Activated CD4-positive, alpha-beta T cell treated with anti-CD3 and anti-CD28 coated beads for 24 hours (primary cell): ENCODE measurements around the gene SSTR4.
"Not testable (repeated sequence)": the region's sequence is repeated elsewhere in the genome, so short reads cannot be mapped to it uniquely, and the experiment has no call there.

ENCODE experiments used
- DNase-seq, 2 donors: peaks; one replicate each; pipeline ENCODE4 v3.0.0-alpha.2; 2020; ENCODE audit warnings: low read depth in 2 of 2

SSTR4 gene

DNA sequence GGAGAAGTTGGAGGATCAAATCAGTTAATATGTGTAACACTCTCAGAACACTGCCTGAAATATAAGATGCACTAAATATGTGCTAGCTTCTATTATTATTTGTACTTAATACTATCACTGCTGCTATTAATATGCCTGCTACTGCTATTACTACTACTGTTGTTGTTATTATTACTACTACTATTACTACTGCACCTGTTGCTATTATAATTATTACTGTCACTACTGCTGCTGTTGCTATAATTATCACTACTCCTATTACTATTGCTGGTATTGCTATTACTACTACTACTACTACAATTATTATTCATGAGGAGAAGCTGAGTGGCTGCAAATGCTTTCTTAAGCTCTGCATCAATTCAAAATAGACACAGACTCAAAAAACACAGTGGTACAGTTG lies 16.7 kb upstream of the SSTR4 start:
- DNase-seq, result no peak

DNA sequence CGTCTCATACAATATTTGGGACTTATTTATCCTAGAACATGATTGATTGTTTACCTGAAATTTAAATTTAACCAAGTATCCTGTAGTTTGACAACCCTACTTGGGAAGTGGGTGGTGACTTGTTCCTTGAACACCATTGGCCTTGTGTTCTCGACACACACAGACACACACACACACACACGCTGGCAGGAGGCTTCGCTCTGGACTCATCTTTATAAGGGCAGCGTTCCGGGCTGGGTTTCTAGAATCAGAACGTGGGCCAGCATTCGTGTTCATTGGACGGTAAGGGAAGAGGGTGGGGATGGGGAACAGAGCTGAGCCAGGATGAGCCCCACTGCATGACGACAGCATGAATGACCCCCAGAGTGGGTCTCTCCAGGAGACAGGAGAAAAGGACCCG lies 16.2 kb upstream of the SSTR4 start:
- DNase-seq, result no peak

DNA sequence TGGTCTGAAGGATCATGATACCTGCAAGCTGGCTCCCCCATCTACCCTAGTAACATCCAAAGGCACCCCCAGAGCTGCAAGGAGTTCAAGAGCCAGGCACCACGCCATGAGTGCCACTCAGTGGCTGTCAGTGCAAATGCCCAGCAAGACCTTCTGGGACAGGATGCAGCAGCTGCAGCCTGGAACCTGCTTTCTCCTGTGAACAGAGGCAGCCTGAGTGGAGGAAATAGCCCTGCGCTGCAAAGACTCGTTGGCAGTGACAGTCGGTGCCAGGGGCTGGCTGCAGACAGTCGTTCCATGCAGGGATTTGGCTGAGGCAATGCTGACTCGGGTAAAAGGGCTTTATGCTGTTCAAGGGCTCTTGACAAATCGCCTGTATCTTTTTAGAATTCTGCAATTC lies 15.7 kb upstream of the SSTR4 start:
- DNase-seq, result no peak

DNA sequence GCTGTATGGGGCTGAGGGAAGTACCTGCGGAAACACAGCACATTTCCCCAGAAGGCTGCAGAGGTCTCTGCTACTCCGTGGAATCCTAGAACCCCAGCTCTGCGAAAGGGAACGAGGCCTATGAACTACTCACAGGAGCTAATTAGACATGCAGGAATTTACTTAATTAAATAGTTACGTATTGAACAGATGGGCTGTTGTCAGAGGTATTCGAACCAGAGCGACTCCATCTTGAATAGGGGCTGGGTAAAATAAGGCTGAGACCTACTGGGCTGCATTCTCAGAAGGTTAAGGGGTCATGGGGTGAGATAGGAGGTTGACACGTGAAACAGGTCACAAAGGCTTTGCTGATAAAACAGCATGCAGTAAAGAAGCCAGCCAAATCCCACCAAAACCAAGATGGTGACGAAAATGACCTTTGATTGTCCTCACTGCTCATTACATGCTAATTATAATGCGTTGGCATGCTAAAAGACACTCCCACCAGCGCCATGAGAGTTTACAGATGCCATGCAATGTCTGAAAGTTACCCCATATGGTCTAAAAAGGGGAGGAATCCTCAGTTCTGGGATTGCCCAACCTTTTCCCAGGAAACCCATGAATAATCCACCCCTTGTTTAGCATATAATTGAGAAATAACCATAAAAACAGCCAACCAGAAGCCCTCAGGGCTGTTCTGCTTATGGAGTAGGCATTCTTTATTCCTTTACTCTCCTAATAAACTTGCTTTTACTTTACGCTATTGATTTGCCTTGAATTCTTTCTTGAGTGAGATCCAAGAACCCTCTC lies 14.7 kb upstream of the SSTR4 start:
- DNase-seq, result no peak

DNA sequence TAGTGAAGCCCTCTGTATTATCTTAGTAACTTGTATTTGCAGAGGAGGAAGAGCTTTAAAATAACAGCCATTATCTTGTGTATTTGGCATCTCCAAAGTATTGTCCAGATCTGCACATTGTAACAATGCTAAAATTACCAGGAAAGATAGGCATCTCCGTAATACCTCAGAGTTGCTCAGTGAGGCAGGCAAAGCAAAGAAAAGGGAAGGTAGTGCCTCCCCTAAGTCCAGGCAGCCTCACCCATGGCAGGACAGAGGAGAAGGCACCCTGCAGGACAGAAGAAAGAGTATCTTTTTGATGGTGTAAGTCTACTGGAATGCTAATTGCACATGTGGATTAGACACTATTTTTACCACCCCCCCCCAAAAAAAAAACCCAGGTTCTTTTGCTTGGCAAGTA lies 13.6 kb upstream of the SSTR4 start:
- DNase-seq, result no peak

DNA sequence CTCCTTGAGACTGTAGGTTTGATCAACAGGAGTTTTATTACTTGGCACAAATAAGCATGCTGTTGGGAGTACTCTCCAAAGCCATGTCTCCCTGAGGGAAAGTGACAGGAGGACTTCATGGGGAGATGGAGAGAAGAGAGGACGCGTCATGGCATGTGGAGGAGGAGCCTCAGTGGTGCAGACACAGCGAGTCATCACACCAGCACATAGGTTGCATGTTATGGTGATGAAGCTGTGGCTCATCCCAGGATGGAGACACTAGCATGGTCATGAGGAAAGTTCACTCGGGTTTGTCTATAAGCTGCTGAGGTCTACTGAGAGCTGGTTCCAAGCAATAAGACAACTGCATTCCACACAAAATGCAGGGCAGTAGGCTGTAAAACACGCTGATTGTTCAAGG lies 13.2 kb upstream of the SSTR4 start:
- DNase-seq, result no peak

DNA sequence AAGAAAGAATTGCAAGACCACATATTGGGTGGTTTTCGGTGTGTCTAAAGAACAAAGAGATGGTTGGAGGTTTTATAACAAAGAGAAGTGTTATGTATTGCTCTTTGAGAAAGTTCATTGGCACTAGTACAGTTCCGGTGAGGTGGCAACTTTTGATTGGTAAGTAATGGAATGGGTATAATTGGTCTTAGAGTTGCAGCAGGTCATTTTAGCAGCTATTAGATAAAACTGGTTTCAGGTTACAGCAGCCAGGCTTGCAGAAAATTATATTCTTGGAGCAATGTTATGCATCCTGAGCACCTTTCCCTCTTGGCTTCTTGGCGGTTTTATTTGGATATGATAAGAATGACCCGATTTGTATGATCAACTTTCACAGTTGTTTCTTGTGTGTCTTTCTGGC lies 12.3 kb upstream of the SSTR4 start:
- DNase-seq, result no peak

DNA sequence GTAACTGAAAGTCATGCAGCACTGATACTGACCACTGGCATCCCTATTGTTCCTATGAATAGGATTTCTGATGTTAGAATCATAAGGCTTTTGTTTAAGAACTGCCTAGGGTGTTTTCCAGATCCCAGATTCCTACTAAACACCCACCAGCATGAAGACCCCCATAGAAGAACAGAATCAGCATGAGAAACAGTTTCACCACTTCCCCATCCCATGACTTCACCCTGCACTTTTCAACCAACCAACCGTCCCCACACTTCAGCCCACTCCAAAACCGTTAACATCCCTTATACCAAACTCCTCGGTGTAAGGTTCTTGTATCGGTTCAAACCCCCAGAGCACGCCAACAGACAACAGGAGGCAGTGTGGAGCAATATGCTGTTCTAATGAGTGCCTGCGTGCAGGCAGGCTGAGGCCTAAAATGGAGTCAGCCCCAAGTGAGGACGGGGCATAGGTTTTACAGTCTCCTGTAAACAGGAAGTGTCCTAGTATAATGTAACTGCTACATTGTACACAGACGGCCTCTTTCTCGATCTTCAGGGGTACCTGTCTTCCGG lies 11.4 kb upstream of the SSTR4 start:
- no peak for DNase-seq

DNA sequence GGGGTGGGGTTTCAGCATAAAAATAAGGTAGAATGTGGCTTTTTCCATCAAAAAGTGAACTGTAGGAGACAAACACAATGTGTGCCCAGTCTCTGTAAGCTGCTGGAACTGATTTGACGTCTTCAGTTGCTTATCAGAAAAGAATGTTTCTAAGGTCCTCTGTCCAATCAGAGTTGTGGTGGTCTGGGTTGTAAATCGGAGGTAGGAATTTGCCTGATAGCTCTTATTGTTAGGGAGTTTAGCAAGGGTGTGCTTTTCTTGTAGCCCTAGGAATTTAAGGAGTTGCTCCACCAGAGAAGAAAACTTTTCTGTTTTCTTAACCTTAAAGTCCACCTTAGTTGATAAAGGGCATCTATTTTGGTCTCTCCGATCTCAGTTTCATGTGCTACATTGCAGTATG lies 10.4 kb upstream of the SSTR4 start:
- DNase-seq, result no peak

DNA sequence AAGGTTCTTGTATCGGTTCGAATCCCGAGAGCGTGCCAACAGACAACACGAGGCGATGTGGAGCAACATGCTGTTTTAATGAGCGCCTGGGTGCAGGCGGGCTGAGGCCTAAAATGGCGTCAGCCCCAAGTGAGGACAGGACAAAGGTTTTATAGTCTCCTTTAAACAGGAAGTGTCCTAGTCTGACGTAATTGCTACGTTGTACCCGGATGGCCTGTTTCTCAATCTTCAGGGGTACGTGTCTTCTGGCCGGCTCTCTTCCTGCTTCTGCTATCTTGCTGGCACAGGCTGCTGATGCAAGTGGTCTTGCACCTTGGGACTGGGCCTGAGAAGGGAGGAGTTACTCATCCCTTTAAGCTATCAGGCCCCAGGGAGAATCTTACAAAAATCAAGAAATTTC lies 9.6 kb upstream of the SSTR4 start:
- not testable (repeated sequence) for DNase-seq

DNA sequence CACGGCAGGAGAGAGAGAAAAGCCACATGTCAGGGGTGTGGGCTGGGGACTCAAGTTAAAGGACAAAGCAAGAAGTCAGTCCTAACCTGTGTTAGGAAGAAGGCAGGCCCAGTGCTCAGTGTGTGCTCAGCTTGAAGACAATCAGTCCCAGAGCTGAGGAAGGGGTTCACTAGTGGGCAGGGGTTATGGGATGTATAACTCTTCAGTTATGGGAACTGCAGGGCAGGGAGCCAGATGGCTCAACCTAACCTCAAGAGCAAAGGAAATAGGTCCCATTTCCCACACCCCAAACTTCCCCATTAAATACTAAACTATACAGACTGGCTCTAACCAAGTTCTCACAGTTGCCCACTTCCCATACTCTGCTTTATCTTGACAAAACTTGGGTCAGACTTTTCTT lies 7.4 kb upstream of the SSTR4 start:
- DNase-seq, result no peak

DNA sequence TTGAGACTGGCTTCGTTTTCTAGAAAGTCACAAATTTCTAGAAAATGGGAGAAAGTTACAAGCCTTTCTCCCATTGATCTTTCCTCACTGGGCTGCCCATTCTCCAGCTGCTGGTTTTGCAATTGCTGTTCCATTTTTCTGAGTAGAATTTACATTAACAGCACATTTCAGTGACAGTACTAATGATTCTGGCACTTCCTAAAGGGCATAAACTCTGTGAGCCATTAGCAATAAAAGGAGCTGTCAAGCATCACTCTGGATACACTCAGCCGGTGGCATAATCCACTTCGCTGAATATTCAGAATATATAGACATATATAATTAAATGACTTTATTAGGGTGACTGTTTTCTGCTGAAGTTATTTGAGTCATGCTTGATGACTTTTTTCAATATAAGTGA lies 6.7 kb upstream of the SSTR4 start:
- DNase-seq, result no peak

DNA sequence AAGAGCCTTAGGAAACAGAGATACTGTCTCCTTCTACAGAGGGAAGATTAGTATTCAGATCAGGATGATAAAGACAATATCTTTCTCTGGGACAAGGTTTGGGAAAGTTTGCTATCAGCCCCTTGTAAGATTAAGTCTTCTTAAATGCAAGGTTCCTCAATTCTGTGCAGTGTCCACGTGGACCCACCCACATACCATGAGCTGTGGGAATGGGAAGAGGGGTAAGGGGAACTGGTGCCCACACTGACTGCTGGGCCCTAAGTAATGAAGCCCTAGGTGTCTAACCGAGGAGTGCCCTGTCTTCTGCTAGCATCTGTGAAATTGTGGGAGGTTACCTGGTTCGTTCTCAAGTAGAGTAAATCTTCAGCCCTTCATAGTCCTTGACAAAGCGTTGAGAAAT lies 5.8 kb upstream of the SSTR4 start:
- no peak for DNase-seq

DNA sequence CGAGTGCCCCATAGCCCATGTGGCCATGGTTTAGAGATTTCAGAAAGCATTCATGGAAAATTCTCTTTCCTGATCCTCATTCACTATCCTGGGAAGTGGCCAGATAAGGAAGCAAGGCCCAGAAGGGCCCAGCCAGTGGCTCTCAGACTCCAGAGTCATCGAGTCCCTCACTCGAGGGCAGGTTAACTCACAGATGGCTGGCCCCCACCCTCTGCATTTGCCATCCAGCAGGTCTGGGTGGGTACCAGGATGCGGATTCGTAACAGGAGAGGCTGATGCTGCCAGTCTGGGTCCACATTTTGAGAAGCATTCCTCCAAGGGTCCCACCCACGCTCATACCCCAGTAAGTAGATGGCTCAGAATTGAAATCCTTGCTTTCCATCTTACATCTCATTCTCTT lies 3.8 kb upstream of the SSTR4 start:
- DNase-seq, result no peak

DNA sequence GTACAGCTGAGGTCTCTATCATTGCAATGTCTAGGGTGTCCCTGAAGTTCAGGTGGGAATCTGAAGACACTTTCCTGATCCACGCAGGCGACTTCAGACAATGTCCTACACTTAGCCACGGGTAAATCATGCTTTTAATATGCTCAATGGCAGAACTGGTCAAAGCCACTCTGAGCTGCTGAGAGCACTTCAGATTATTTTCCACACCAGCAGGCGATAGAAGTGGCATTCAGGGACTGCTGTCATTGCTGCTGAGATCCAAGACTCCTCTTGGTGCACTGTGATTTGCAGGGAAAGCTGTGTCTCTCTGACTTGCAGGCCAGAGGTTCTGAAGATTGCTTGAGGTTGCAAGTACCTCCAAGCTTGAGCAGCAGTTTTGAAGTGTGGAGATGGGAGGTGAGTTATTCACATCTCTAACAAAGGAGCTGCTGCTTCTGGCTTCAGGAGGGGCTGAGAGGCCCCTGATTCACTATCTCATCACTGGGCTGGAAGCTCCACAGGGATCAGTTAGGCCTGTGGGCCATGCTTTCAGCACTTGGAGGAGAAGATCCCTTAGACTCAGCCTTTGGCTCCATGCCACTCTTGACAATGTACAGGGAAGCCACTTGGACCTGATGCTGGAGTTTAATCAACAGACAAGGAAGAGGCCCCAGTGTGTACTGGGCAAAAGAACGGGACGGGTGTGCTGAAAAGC lies 2.9 kb upstream of the SSTR4 start:
- DNase-seq, result no peak

DNA sequence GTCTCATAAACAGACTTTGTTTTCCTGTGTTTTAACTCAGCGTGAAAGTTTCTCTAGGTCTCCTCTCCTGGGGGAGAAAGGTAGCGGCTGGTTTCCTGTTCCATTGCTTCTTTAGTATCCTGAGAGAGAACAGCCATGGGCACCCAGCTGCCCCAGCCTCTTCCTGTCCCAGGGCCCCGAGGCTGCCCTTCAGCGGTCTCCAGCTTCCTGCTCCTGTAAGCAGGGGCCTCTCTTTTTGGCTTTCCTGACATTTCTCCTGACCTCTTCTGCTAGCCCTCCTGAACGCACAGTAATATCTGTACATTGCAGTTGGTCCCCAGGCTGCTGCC lies 2.4 kb upstream of the SSTR4 start:
- no peak for DNase-seq

DNA sequence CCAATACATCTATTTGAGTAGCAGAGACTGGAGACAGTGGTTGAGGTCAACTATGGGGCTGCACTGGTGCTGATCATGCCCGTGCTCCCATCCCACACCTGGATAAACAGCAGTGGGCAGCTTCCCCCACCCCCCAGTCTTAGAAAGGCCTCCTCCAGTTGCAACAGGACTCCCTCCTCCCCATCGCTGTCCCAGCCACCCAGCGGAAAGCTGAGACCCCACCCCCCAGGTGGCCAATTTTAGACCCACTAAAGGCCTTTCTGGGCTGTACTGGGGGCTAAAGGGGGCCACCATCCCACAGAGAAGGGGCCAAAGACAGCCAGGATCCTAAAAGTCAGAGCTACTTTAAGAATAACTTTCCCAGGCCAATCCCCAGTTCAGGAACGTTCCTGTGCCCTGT lies 1.2 kb upstream of the SSTR4 start:
- no peak for DNase-seq

DNA sequence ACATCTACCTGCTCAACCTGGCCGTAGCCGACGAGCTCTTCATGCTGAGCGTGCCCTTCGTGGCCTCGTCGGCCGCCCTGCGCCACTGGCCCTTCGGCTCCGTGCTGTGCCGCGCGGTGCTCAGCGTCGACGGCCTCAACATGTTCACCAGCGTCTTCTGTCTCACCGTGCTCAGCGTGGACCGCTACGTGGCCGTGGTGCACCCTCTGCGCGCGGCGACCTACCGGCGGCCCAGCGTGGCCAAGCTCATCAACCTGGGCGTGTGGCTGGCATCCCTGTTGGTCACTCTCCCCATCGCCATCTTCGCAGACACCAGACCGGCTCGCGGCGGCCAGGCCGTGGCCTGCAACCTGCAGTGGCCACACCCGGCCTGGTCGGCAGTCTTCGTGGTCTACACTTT lies 619 bp downstream of the SSTR4 start:
- no peak for DNase-seq

DNA sequence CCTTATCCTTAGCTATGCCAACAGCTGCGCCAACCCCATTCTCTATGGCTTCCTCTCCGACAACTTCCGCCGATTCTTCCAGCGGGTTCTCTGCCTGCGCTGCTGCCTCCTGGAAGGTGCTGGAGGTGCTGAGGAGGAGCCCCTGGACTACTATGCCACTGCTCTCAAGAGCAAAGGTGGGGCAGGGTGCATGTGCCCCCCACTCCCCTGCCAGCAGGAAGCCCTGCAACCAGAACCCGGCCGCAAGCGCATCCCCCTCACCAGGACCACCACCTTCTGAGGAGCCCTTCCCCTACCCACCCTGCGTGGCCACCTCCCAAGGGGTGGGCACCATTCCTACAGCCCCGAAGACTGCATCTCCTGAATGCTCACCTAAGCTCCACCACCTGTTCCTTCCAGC lies 1.3 kb downstream of the SSTR4 start:
- DNase-seq, result no peak

DNA sequence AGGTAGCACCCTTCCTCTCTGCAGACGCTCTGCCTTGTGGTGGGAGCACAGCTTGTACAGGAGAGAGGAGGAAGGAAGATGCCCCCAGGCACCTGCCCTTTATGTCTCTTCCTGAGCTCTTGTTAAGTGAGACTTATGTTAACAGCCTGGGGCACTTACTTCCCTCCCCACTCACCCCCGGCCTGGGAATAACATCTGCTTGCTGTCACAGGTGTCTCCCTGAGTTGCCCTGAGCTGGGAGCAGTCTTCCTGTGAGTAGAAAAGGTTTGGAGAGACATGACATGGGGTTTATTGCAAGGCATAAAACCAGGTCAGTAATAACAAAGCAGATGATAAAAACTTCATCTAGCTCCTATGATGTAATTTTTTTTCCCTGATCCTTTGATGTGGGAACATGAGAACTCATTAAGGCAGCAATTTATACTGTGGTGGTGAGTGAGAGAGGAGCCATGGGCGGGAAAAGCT lies 1.9 kb downstream of the SSTR4 start:
- DNase-seq, result no peak

DNA sequence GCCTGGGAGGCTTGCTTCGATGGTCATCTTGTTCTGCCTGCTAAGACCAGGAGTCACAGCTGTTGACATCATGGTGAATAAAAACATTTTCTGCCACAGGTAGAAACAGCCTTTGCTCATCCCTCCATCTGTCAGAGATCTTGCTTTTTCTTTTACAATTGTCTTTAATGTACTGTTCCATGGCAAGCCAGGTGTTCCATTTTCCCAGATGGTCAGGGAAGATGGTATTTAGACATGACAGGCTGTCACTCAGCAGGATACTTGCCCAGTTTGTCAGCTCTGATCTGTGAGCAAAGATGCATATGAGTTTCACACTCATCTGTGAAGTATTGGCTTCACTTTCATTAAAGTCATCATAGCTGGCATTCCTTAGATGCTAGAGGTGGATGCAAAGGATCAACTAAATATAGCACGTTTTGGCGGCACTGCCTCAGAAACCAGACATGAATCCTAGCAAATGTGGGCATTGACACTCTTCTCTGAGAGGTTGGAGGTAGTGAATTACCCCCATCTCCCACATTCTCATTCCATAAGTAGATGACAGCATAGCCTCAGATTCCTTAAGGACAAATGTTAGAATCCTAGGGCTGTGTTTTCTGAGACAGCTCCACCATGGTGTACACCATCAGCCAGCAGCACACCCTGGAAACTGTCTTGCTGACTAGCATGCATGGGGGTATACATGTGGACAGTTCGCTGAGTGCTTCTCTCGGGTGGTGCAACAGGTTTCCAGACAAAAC lies 4.2 kb downstream of the SSTR4 start:
- DNase-seq, result no peak

DNA sequence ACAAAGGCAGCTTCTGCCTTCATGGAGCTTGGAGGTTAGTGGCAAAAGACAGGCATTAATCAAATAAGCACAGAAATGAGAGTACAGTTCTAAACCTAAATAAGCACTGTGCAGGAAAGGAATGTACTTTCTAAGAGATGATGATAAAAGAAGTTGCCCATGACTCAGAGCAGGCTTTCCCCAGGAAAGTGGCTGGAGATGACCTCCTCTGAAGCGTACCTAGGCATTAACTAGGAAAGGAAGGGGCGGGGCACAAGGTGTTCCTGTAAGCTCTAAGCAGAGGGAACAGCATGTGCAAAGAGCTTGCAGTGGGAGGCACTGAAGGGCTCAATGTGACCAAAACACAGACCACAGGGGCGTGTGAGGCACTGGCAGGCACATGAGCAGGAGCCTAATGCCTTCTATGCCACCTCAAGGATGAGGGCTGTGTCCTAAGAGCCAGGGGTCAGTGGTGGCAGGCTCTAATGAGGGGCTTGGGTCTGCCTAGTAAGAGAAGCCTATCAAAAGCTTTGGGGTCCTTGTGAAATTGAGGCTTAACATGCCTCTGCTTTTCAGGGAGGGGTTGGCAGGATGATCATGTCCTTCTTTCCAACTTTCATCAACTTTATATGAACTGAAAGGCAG lies 4.9 kb downstream of the SSTR4 start:
- no peak for DNase-seq
